Liver (tissue), 9 donors: Measurements from ENCODE around the gene SGF29. TPM values are rescaled to one million over a fixed set of nuclear protein-coding genes. Genes with fewer than 3 reads are reported as not detected.
"Not testable (repeated sequence)": the region's sequence is repeated elsewhere in the genome, so short reads cannot be mapped to it uniquely, and the experiment has no call there.

Source experiments
- DNase-seq: peaks from one replicate; pipeline ENCODE4 v3.0.0-alpha.2; 2017; ENCODE audit warnings: low spot score
- H3K27ac ChIP-seq, 2 donors: one replicate each; pipeline ENCODE4 v1.7.0; 2013; ENCODE audit warnings: inconsistent platforms in 2 of 2, low read length in 2 of 2, control low read depth in 1 of 2, low read depth in 1 of 2, mild to moderate bottlenecking in 1 of 2
- H3K27me3 ChIP-seq, 4 donors: one replicate each; pipeline versions ENCODE4 v1.6.1 to v1.7.0; 2013; ENCODE audit warnings: low read length in 3 of 4, inconsistent platforms in 1 of 4, mild to moderate bottlenecking in 1 of 4, moderate library complexity in 1 of 4; ENCODE audit not compliant: control insufficient read depth in 4 of 4, insufficient read depth in 4 of 4
- H3K36me3 ChIP-seq, 4 donors: one replicate each; pipeline versions ENCODE4 v1.6.1 to v1.7.0; 2013; ENCODE audit warnings: low read length in 3 of 4, mild to moderate bottlenecking in 3 of 4, low read depth in 1 of 4, moderate library complexity in 1 of 4; ENCODE audit not compliant: control insufficient read depth in 4 of 4, insufficient read depth in 3 of 4
- H3K4me1 ChIP-seq, 4 donors: one replicate each; pipeline versions ENCODE4 v1.6.1 to v1.7.0; 2013; ENCODE audit warnings: low read length in 3 of 4, mild to moderate bottlenecking in 3 of 4, moderate library complexity in 1 of 4; ENCODE audit not compliant: control insufficient read depth in 4 of 4, insufficient read depth in 4 of 4
- H3K4me3 ChIP-seq, 3 donors: one replicate each; pipeline versions ENCODE4 v1.6.1 to v1.7.0; 2013; ENCODE audit warnings: low read length in 3 of 3, control low read depth in 1 of 3, low read depth in 1 of 3, mild to moderate bottlenecking in 1 of 3
- H3K9ac ChIP-seq, 2 donors: one replicate each; pipeline ENCODE4 v1.7.0; 2013; ENCODE audit warnings: low read length in 2 of 2, mild to moderate bottlenecking in 2 of 2, moderate library complexity in 2 of 2, control low read depth in 1 of 2, low read depth in 1 of 2
- H3K9me3 ChIP-seq, 4 donors: one replicate each; pipeline versions ENCODE4 v1.6.1 to v1.7.0; 2013; ENCODE audit warnings: low read length in 3 of 4; ENCODE audit not compliant: control insufficient read depth in 4 of 4
- EGR1 ChIP-seq, 2 donors: IDR thresholded peaks; 2 replicates each; pipeline ENCODE4 v1.6.1; 2016 to 2018; ENCODE audit warnings: antibody characterized with exemption in 2 of 2, low read depth in 2 of 2
- FOXA1 ChIP-seq: IDR thresholded peaks from 2 replicates; pipeline ENCODE4 v1.6.1; 2016; ENCODE audit warnings: antibody characterized with exemption
- GABPA ChIP-seq, 2 donors: IDR thresholded peaks in 1 of 2; conservative IDR thresholded peaks in 1 of 2; 2 replicates each; pipeline ENCODE4 v1.6.1; 2016; ENCODE audit warnings: antibody characterized with exemption in 2 of 2, mild to moderate bottlenecking in 1 of 2, moderate library complexity in 1 of 2
- HNF4A ChIP-seq, 2 donors: conservative IDR thresholded peaks; 2 replicates each; pipeline ENCODE4 v1.6.1; 2016; ENCODE audit warnings: antibody characterized with exemption in 2 of 2, mild to moderate bottlenecking in 2 of 2
- HNF4G ChIP-seq: IDR thresholded peaks from 2 replicates; pipeline ENCODE4 v1.6.1; 2016; ENCODE audit warnings: antibody characterized with exemption
- RAD21 ChIP-seq, 2 donors: IDR thresholded peaks; 2 replicates each; pipeline ENCODE4 v1.6.1; 2016; ENCODE audit warnings: antibody characterized with exemption in 2 of 2, mild to moderate bottlenecking in 2 of 2
- SP1 ChIP-seq: IDR thresholded peaks from 2 replicates; pipeline ENCODE4 v1.6.1; 2018; ENCODE audit warnings: antibody characterized with exemption, mild to moderate bottlenecking
- TAF1 ChIP-seq: conservative IDR thresholded peaks from 2 replicates; pipeline ENCODE4 v1.6.1; 2016; ENCODE audit warnings: antibody characterized with exemption, mild to moderate bottlenecking
- WGBS: extraction: QIAGEN DNeasy Blood & Tissue Kit; methylation state at CpG from one replicate; pipeline ENCODE4 v1.1.7; 2013; 5-methylcytosine and 5-hydroxymethylcytosine counted together
- polyA plus RNA-seq, 2 donors: library from polyadenylated mRNA; stranded (reverse) in 1 of 2; unstranded in 1 of 2; fragments of 200-250 nt in 1 of 2; fragments of >200 nt in 1 of 2; fragmentation: Nextera tagmentation in 1 of 2; extraction: Ambion mirVana in 1 of 2; gene quantifications; one replicate each; pipeline versions ENCODE4 v1.2.1 to v1.2.3, GENCODE V29; 2013 to 2015
- total RNA-seq, 2 donors: library from RNA; depleted of rRNA; stranded (reverse); fragments of >200 nt; gene quantifications; one replicate each; pipeline ENCODE4 v1.2.3, GENCODE V29; 2014
- TF ChIP-seq, protein P1 (sequence below): IDR thresholded peaks from 2 replicates; pipeline ENCODE4 v1.6.1; 2016; ENCODE audit warnings: antibody characterized with exemption, mild to moderate bottlenecking
- TF ChIP-seq, protein P2 (sequence below): fragments of 150-350 bp; IDR thresholded peaks from 2 replicates; pipeline ENCODE4 v1.5.1; 2017; ENCODE audit warnings: improper control_type of control experiment, low read depth, low read length; ENCODE audit not compliant: missing input control
- TF ChIP-seq, protein P3 (sequence below): IDR thresholded peaks from 2 replicates; pipeline ENCODE4 v1.6.1; 2016; ENCODE audit warnings: antibody characterized with exemption
- TF ChIP-seq, protein P4 (sequence below): IDR thresholded peaks from 2 replicates; pipeline ENCODE4 v1.6.1; 2016; ENCODE audit warnings: antibody characterized with exemption
- donor health status: healthy.
- donor health status: healthy.
- donor health status: healthy.
- donor health status: healthy.
- donor health status: healthy.

SGF29 gene
- total and polyA plus RNA-seq, 4 donors = 6.5 to 18.1 (median 10.5) TPM

DNA sequence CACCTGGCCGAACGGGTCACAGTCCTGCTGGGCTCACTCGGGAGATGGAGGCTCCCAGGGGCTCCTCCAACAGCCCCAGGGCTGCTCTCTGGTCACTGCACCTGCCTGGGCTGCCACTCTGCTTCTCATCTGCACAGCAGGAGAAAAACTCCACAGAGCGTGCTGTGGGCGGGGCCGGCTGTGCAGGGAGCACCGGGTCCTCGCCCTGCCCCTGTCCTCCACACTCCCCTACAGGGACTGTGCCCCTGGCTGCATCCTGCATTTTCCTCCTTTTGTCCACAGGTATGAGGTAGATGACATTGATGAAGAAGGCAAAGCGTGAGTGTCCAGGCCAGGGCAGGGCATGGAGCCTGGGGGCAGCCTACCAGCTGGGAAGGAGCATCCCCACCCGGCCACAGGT, 48.3 kb downstream of the SGF29 start:
- not testable (repeated sequence) for H3K9ac ChIP-seq, DNase-seq, H3K4me3 ChIP-seq, H3K27ac ChIP-seq, H3K27me3 ChIP-seq, H3K9me3 ChIP-seq
- Histone ChIP-seq H3K4me1 (peaks cover 7 to 15% (median 12%) of the 10 kb centered on the region in 4 donors), H3K36me3 (peaks cover 3 to 16% (median 12%) of the 10 kb centered on the region in 4 donors)
- 88% methylated on average over 5 of the region's 10 CpGs for WGBS

DNA sequence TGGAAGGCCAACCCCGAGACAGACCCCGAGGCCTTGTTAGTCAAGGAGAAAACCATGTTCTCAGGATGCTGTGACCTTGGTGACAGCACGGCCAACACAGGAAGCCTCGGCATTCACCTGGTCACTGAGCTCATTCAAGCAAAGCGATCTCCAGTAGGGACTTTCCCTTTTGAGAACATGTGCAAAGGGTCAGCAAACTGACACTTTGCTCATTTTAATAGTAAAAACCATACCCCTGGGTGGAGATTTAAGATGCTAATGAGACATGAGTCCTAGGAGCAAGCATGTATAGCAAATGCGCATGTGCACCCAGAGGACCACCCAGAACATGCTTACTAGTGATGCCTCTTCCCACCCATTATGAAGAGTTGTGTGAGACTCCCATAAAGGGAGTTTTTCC, 48.8 kb downstream of the SGF29 start:
- no peak overlapping the region for H3K4me3 ChIP-seq
- TF ChIP-seq HNF4G (no peak), SP1 (no peak), FOXA1 (no peak), EGR1 (IDR thresholded peaks at IDR 0.05; ENCODE audit: low read depth in 2 of 2) (no peak)
- TF ChIP-seq, protein P1, sequence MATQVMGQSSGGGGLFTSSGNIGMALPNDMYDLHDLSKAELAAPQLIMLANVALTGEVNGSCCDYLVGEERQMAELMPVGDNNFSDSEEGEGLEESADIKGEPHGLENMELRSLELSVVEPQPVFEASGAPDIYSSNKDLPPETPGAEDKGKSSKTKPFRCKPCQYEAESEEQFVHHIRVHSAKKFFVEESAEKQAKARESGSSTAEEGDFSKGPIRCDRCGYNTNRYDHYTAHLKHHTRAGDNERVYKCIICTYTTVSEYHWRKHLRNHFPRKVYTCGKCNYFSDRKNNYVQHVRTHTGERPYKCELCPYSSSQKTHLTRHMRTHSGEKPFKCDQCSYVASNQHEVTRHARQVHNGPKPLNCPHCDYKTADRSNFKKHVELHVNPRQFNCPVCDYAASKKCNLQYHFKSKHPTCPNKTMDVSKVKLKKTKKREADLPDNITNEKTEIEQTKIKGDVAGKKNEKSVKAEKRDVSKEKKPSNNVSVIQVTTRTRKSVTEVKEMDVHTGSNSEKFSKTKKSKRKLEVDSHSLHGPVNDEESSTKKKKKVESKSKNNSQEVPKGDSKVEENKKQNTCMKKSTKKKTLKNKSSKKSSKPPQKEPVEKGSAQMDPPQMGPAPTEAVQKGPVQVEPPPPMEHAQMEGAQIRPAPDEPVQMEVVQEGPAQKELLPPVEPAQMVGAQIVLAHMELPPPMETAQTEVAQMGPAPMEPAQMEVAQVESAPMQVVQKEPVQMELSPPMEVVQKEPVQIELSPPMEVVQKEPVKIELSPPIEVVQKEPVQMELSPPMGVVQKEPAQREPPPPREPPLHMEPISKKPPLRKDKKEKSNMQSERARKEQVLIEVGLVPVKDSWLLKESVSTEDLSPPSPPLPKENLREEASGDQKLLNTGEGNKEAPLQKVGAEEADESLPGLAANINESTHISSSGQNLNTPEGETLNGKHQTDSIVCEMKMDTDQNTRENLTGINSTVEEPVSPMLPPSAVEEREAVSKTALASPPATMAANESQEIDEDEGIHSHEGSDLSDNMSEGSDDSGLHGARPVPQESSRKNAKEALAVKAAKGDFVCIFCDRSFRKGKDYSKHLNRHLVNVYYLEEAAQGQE = no peak

DNA sequence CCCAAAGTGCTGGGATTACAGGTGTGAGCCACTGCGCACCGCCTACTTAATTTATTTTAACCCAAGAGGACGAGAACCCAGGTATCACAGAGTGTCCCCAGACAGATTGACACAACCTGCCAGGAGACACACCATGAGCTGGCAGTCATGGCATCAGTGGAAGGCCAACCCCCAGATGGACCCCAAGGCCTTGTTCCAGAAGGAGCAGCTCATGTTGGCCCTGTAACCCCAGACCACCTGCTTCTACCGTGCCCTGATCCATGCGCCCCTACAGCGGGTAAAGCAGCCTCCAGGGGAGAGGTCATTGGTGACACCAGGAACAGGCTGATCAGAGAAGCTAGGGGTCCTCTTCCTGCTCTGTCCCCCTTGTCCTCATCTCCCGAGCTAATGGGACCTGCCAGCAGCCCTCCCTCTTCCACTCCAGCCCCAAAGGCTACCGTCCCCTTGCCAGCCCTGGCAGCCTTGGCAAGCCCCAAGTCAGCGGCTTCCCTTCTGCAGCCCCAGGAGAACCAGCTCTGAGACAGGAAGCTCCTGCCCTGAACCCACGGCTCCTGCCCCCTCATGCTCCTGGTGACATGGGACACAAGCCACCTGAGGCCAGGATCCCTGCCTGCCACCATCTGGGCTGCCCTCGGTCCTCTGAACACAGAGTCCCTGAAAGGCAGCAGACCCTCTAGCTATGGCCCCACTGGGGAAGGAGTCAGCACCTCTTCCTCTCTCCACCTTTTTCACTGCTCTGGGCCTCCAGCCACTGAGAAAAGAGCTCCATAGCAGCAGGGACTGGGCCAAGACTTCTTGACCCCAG, 49.9 kb downstream of the SGF29 start:
- H3K9me3 ChIP-seq = no peaks in the 10 kb centered on the region
- no peaks in the 10 kb centered on the region for H3K27me3 ChIP-seq
- peaks cover 3 to 16% (median 13%) of the 10 kb centered on the region in 4 donors for H3K36me3 ChIP-seq
- H3K4me1 ChIP-seq = peaks cover 0 to 10% (median 5%) of the 10 kb centered on the region in 4 donors
- no peak for DNase-seq
- 87% methylated on average over 11 of the region's 11 CpGs for WGBS
- no peak for TF ChIP-seq GABPA (IDR thresholded peaks at IDR 0.05 in 1 of 2, conservative IDR thresholded peaks at IDR 0.05 in 1 of 2)
- no peak overlapping the region for H3K4me3 ChIP-seq
- H3K27ac ChIP-seq = no peak overlapping the region
- no peak overlapping the region for H3K9ac ChIP-seq

More for the DNA sequence above, 48.8 kb downstream of the SGF29 start:
- 46% methylated on average over 5 of the region's 6 CpGs for WGBS
- Histone ChIP-seq H3K27ac (no peak overlapping the region), H3K36me3 (peaks cover 3 to 16% (median 13%) of the 10 kb centered on the region in 4 donors), H3K9me3 (no peaks in the 10 kb centered on the region), H3K27me3 (no peaks in the 10 kb centered on the region), H3K9ac (no peak overlapping the region), H3K4me1 (peaks cover 2 to 11% (median 7%) of the 10 kb centered on the region in 4 donors)
- no peak for DNase-seq

DNA sequence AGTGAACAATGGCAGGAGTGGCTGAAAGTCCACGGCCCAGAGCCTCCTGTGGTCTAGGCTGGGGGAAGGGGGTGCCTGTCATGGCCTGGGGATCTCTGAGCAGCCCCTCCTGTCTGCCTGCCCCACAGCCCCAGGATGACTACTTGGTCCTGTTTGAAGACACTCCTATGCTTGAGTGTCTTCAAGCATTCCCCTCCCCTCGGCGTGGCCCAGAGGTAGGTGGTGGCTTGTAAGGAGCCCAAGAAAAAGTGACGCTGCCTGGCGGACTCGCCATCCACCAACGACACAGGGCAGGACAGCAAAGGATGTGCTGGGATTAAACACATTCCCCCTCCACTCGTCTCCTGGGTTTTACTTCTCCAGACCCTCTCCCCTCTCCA, 50.5 kb downstream of the SGF29 start:
- Histone ChIP-seq H3K27me3 (no peaks in the 10 kb centered on the region), H3K36me3 (peaks cover 3 to 16% (median 13%) of the 10 kb centered on the region in 4 donors), H3K4me3 (no peak overlapping the region), H3K27ac (no peak overlapping the region), H3K4me1 (peaks cover 0 to 15% (median 8%) of the 10 kb centered on the region in 4 donors), H3K9ac (no peak overlapping the region), H3K9me3 (no peaks in the 10 kb centered on the region)
- WGBS = 87% methylated on average over 8 of the region's 8 CpGs
- no peak for DNase-seq
- TF ChIP-seq GABPA (IDR thresholded peaks at IDR 0.05 in 1 of 2, conservative IDR thresholded peaks at IDR 0.05 in 1 of 2) (no peak), HNF4G (no peak), TAF1 (no peak), RAD21 (IDR thresholded peaks at IDR 0.05) (no peak), SP1 (no peak), HNF4A (conservative IDR thresholded peaks at IDR 0.05) (no peak)
- TF ChIP-seq, protein P2, sequence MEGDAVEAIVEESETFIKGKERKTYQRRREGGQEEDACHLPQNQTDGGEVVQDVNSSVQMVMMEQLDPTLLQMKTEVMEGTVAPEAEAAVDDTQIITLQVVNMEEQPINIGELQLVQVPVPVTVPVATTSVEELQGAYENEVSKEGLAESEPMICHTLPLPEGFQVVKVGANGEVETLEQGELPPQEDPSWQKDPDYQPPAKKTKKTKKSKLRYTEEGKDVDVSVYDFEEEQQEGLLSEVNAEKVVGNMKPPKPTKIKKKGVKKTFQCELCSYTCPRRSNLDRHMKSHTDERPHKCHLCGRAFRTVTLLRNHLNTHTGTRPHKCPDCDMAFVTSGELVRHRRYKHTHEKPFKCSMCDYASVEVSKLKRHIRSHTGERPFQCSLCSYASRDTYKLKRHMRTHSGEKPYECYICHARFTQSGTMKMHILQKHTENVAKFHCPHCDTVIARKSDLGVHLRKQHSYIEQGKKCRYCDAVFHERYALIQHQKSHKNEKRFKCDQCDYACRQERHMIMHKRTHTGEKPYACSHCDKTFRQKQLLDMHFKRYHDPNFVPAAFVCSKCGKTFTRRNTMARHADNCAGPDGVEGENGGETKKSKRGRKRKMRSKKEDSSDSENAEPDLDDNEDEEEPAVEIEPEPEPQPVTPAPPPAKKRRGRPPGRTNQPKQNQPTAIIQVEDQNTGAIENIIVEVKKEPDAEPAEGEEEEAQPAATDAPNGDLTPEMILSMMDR = no peak
- TF ChIP-seq, protein P3, sequence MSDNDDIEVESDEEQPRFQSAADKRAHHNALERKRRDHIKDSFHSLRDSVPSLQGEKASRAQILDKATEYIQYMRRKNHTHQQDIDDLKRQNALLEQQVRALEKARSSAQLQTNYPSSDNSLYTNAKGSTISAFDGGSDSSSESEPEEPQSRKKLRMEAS = no peak
- TF ChIP-seq, protein P4, sequence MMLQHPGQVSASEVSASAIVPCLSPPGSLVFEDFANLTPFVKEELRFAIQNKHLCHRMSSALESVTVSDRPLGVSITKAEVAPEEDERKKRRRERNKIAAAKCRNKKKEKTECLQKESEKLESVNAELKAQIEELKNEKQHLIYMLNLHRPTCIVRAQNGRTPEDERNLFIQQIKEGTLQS = no peak
